Astrocyte of the spinal cord (primary cell): Measurements from ENCODE around the gene NUMB.

Source experiments
- DNase-seq: peaks from one replicate; pipeline ENCODE4 v3.0.0; 2011; ENCODE audit warnings: low read depth, low spot score
- H3K4me3 ChIP-seq: 2 replicates; pipeline ENCODE4 v1.5.1; 2011; ENCODE audit warnings: low read depth, mild to moderate bottlenecking, low read length, moderate library complexity
- in situ Hi-C: cut with HindIII; loops from 2 replicates; pipeline ENCODE4 v1.10.0; 2017; ENCODE audit warnings: low sequenced_read_pairs
- TF ChIP-seq, protein P1 (sequence below): IDR thresholded peaks from 2 replicates; pipeline ENCODE4 v1.5.1; 2012; ENCODE audit warnings: low read depth, mild to moderate bottlenecking, low read length, inconsistent platforms

NUMB gene

DNA sequence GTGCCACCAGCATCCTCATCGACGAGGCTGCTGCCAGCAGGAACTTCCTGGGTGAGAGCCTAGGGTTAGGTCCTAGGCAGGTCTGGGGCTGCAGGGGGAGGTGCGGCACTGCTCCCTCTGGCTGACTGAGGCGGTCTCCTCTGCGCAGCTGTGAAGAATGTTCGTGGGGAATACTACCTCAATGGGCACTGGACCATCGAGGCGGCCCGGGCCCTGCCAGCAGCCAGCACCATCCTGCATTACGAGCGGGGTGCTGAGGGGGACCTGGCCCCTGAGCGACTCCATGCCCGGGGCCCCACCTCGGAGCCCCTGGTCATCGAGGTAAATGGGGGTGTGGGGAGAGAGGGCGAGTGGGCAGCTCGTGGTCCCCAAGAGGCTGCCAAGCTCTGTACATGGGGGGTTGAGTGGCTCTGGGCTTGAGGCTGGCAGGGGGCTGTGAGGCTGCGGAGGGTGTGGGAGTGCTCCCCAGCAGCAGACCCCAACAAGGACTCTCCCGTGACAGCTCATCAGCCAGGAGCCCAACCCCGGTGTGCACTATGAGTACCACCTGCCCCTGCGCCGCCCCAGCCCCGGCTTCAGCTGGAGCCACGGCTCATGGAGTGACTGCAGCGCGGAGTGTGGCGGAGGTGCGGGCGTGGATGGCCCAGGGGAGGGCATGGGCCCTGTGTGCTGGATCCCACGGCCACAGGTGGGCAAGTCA, 206.7 kb downstream of the NUMB start:
- no peak for DNase-seq
- in situ Hi-C loops, result no loop called here
- no peak overlapping the region for H3K4me3 ChIP-seq
- TF ChIP-seq, protein P1, sequence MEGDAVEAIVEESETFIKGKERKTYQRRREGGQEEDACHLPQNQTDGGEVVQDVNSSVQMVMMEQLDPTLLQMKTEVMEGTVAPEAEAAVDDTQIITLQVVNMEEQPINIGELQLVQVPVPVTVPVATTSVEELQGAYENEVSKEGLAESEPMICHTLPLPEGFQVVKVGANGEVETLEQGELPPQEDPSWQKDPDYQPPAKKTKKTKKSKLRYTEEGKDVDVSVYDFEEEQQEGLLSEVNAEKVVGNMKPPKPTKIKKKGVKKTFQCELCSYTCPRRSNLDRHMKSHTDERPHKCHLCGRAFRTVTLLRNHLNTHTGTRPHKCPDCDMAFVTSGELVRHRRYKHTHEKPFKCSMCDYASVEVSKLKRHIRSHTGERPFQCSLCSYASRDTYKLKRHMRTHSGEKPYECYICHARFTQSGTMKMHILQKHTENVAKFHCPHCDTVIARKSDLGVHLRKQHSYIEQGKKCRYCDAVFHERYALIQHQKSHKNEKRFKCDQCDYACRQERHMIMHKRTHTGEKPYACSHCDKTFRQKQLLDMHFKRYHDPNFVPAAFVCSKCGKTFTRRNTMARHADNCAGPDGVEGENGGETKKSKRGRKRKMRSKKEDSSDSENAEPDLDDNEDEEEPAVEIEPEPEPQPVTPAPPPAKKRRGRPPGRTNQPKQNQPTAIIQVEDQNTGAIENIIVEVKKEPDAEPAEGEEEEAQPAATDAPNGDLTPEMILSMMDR, result no peak

DNA sequence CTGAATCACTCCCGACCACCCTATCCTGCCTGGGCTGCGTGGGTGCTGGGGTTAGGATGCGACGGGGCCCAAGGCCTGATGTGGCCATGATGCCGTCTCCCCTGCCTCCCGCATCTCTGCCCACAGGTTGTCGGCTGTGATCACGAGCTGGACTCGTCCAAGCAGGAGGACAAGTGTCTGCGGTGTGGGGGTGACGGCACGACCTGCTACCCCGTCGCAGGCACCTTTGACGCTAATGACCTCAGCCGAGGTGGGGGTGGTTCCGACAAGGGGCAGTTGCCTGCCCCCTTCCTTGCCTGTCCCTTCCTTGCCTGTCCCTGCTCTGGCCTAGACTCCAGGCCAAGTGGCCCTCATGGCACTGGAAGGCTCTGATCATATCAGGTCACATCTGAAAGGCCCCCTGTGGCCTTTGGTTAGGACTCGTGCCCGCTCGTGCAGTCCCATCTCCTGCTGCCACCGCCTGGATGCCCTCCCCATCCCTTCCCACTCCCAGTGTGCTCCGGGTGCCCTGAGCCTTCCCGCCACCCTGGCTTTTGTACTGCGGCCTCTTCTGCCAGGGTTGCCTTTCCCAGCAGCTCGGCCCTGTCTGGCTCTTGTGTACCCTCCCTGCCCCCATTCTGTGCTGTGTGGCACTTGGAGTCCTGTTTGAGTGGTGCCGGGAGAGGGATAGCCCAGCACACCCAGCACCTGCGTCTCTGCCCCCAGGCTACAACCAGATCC, 207.4 kb downstream of the NUMB start:
- TF ChIP-seq, protein P1, result no peak
- H3K4me3 ChIP-seq, result no peak overlapping the region
- in situ Hi-C loops, result no loop called here
- no peak for DNase-seq

DNA sequence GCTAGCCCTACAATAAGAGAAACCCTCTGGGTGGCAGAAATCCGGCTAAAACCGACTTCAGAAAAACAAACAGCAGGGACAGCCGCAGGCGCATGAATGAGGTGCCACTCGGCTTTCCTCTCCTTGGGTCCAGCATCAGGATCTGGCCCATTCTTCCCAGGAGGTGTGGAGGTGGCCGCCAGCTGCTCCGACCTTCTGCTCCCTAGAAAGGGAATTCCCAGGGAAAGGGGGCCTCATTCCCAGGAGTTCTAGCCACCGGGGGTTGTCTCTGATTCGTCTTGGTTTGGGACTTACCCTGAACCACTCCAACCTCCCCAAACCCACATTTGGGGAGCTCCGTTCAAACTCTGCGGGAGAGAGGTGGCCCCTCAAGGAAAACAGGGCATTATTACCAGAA, 208.0 kb downstream of the NUMB start:
- no peak for DNase-seq
- in situ Hi-C loops, result no loop called here
- TF ChIP-seq, protein P1, result no peak
- no peak overlapping the region for H3K4me3 ChIP-seq

DNA sequence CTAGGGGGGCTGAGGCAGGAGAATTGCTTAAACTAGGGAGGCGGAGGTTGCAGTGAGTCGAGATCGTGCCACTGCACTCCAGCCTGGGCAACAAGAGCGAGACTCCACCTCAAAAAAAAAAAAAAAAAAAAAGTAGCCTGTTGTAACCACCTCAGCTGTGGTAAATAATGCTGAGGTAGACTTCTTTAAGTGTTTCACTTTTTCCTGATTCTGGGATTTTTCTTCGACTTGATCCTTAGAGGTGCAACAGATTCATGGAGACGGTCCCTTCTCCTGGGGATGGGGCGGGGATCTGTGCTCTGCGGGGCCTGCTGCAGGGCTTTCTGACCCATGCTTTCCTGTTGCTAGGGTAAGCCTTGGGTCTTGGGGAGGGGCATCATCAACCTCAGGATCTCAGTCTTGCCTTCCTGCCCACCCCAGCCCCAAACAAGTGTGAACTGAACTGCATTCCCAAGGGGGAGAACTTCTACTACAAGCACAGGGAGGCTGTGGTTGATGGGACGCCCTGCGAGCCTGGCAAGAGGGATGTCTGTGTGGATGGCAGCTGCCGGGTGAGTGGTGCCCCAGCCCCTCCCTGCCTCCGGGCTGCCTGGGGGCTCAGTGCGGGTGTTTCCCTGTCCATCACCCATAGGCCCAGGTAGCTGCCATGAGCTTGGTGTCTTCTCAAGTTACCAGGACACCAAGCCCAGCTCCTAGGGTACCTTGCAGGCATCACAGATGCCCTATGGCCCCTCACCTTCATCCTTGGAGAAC, 208.6 kb downstream of the NUMB start:
- in situ Hi-C loops, result no loop called here
- TF ChIP-seq, protein P1, result no peak
- DNase-seq, result no peak
- H3K4me3 ChIP-seq, result no peak overlapping the region

DNA sequence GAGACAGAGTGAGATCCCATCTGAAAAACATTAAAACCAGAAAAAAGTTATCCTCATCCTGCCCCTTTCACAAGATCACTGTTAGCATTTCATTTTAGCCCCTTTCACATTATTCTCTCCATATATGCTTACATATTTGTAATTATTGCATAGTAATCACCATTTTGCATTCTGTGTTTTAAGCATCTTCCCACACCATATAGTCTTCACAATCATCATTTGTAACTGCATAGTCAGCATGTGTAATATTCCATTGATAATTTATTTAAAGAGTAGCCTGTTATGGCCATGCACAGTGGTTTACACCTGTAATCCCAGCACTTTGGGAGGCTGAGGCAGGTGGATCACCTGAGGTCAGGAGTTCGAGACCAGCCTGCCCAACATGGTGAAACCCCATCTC, 209.2 kb downstream of the NUMB start:
- no peak overlapping the region for H3K4me3 ChIP-seq
- TF ChIP-seq, protein P1, result no peak
- DNase-seq, result no peak
- in situ Hi-C loops, result no loop called here

DNA sequence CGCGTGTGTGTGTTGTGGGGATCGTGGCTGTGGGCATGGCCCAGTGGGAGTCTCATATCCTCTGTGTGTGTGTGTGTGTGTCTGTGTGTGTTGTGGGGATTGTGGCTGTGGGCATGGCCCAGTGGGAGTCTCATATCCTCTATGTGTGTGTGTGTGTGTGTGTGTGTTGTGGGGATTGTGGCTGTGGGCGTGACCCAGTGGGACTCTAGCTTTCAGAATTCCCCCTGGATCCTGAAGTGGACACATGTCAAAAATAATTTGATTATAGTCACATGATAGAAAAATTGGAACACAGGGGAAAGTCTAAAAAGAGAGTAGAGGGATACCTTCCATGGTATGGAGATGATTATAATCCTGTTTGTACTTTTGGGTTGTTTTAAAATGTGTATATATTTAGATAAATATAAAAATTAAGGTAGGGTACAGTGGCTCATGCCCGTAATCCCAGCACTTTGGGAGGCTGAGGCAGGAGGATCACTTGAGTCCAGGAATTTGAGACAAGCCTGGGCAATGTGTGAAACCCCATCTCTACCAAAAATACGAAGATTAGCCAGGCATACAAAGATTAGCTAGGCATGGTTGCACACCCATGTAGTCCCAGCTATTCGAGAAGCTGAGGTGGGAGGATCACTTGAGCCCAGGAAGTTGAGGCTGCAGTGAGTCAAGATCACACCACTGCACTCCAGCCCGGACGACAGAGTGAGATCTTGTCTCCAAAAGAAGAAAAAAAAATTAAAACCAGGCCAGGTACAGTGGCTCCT, 210.1 kb downstream of the NUMB start:
- in situ Hi-C loops, result no loop called here
- TF ChIP-seq, protein P1, result no peak
- DNase-seq, result no peak
- no peak overlapping the region for H3K4me3 ChIP-seq
